K562 (cell line): Measurements from ENCODE around the gene NQO2. TPM values are rescaled to one million over a fixed set of nuclear protein-coding genes. Genes with fewer than 3 reads are reported as not detected.

Experiments
- ATF3 ChIP-seq, 2 experiments: fragments of 450-650 bp in 1 of 2; sonication (generic) in 1 of 2; formaldehyde crosslinking in 1 of 2; IDR thresholded peaks in 1 of 2; conservative IDR thresholded peaks in 1 of 2; 2 replicates each; pipeline versions ENCODE4 v1.6.1 to v1.8.1; 2016 to 2023; ENCODE audit warnings: mild to moderate bottlenecking in 2 of 2, moderate library complexity in 2 of 2, inconsistent platforms in 1 of 2, missing genetic modification reagents in 1 of 2
- ATF7 ChIP-seq: fragments of 450-650 bp; IDR thresholded peaks from 2 replicates; pipeline ENCODE4 v1.7.1; 2014; ENCODE audit warnings: mild to moderate bottlenecking, moderate library complexity
- CBX3 ChIP-seq, 2 experiments: IDR thresholded peaks; 1 replicate in 1 of 2; 2 replicates in 1 of 2; pipeline ENCODE4 v1.6.1; 2012; ENCODE audit warnings: inconsistent platforms in 2 of 2, low read length in 2 of 2, borderline replicate concordance in 1 of 2, control low read depth in 1 of 2
- CC2D1A ChIP-seq: fragments of 450-650 bp; IDR thresholded peaks from 2 replicates; pipeline ENCODE4 v1.6.1; 2017; ENCODE audit warnings: mild to moderate bottlenecking
- CCAR2 ChIP-seq: fragments of 200-400 bp; formaldehyde crosslinking; IDR thresholded peaks from 2 replicates; pipeline ENCODE4 v1.6.1; 2017; ENCODE audit warnings: mild to moderate bottlenecking, low read depth, low read length
- DPF2 ChIP-seq: fragments of 450-650 bp; IDR thresholded peaks from 2 replicates; pipeline ENCODE4 v1.6.1; 2016
- E2F4 ChIP-seq: sonication (generic); formaldehyde crosslinking; IDR thresholded peaks from 2 replicates; pipeline ENCODE4 v1.8.0; 2022; ENCODE audit warnings: mild to moderate bottlenecking, low read depth, missing genetic modification reagents
- HNRNPLL ChIP-seq: fragments of 200-400 bp; formaldehyde crosslinking; IDR thresholded peaks from 2 replicates; pipeline ENCODE4 v1.6.1; 2017; ENCODE audit warnings: low read length, low read depth, mild to moderate bottlenecking; ENCODE audit not compliant: poor library complexity, severe bottlenecking
- MTA3 ChIP-seq: fragments of 450-650 bp; formaldehyde crosslinking; IDR thresholded peaks from 2 replicates; pipeline ENCODE4 v1.6.1; 2017; ENCODE audit warnings: mild to moderate bottlenecking, borderline replicate concordance
- RBM15 ChIP-seq: fragments of 200-400 bp; formaldehyde crosslinking; IDR thresholded peaks from 2 replicates; pipeline ENCODE4 v1.6.1; 2018; ENCODE audit warnings: mild to moderate bottlenecking, low read length, moderate library complexity; ENCODE audit not compliant: insufficient read depth
- SRSF1 ChIP-seq: fragments of 200-400 bp; formaldehyde crosslinking; IDR thresholded peaks from 2 replicates; pipeline ENCODE4 v1.6.1; 2017; ENCODE audit warnings: mild to moderate bottlenecking, low read depth, low read length, moderate library complexity
- TAF9B ChIP-seq: fragments of 450-650 bp; IDR thresholded peaks from 2 replicates; pipeline ENCODE4 v1.6.1; 2018; ENCODE audit warnings: mild to moderate bottlenecking; ENCODE audit not compliant: partially characterized antibody
- ZBTB8A ChIP-seq: fragments of 450-650 bp; IDR thresholded peaks from 2 replicates; pipeline ENCODE4 v1.6.1; 2018; ENCODE audit warnings: mild to moderate bottlenecking, moderate library complexity; ENCODE audit not compliant: partially characterized antibody
- ZNF696 ChIP-seq: fragments of 250-450 bp; sonication (Bioruptor Pico); conservative IDR thresholded peaks from 2 replicates; pipeline ENCODE4 v1.4.0; 2020; ENCODE audit warnings: mild to moderate bottlenecking, moderate library complexity
- ZZZ3 ChIP-seq: fragments of 450-650 bp; IDR thresholded peaks from 2 replicates; pipeline ENCODE4 v1.6.1; 2016; ENCODE audit warnings: antibody characterized with exemption, mild to moderate bottlenecking, moderate library complexity
- polyA plus RNA-seq, 8 experiments: library from polyadenylated mRNA; depleted of rRNA in 4 of 8; stranded (reverse) in 5 of 8; unstranded in 3 of 8; fragments of >200 nt; fragmentation: Nextera tagmentation in 2 of 8; fragmentation: Illumina TruSeq in 1 of 8; extraction: Ambion mirVana in 2 of 8; extraction: Trizol in 1 of 8; gene quantifications; 2 replicates each; pipeline versions ENCODE4 v1.2.1 to v1.2.3, GENCODE V29; 2011 to 2014; ENCODE audit warnings: inconsistent platforms in 1 of 8, missing spikeins in 1 of 8
- total RNA-seq, 7 experiments: library from RNA; depleted of rRNA in 6 of 7; stranded (reverse); fragments of >200 nt in 6 of 7; fragmentation: Illumina TruSeq in 2 of 7; extraction: Trizol in 2 of 7; gene quantifications; 2 replicates each; pipeline versions ENCODE4 v1.2.1 to v1.2.3, GENCODE V29; 2011 to 2021; ENCODE audit warnings: low replicate concordance in 1 of 7
- TF ChIP-seq, protein P1 (sequence below): IDR thresholded peaks from 3 replicates; pipeline ENCODE4 v1.6.1; 2011; ENCODE audit warnings: borderline replicate concordance, mild to moderate bottlenecking, moderate library complexity; ENCODE audit not compliant: insufficient read length; ENCODE audit errors: extremely low read depth

Gene NQO2
- total and polyA plus RNA-seq, 9 of the 15 experiments (the other 6 are each of a cell fraction or from before 2014, with no cell fraction given) = 54.6 to 214 (median 116) TPM

DNA sequence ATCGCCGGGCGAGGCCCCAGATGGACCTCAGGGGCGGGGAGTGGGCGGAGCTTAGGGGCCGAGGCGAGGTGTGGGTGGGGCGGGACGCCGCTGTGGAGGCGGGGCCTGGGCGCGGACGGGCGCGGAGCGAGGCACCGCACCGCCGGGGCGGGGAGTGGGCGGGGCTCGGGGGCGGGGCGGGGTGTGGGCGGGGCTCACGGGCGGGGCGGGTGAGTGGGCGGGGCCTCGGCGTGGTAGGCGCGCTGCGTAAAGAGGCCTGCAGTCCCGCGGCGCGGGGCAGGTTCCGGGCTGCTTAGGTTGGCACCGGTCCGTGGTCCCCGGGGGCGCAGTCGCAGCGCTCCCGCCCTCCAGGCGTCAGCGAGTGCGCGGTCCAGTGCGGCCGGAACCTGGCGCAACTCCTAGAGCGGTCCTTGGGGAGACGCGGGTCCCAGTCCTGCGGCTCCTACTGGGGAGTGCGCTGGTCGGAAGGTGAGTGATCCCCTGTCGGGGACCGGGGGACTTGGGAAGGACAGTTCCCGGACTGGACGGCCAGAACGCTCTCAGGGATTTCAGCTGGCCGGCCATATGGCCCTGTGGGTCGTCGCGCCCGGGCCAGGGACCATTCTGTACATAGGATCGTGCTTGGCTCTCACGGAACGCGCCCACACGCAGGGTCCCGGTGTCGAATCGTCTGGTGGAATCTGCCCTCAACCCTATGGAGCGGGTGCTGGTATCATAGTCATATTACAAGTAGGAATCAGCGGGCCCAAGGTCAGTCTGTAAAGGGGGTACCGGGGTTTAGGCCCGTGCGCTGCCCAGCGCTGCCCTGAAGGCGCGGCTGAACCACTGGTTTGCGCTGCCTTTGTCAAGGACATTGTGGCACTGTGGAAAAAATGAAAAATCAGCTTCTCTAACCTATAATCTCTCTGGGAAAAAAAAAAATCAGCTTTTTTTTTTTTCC is at the start of gene NQO2 (continued):
- TF ChIP-seq ATF3 (IDR thresholded peaks at IDR 0.05) (no peak), ATF3 (CRISPR knock-in tag; conservative IDR thresholded peaks at IDR 0.05) (0 out of 2 replicates have a peak, but pooled peaks have one; percentile 30), CC2D1A (no peak), HNRNPLL (peak; percentile 50), RBM15 (no peak), ZZZ3 (no peak), DPF2 (no peak), ZBTB8A (no peak), CBX3 (IDR thresholded peaks at IDR 0.05; ENCODE audit: borderline replicate concordance in 1 of 2, low read length in 2 of 2) (no peak), E2F4 (CRISPR knock-in tag) (no peak), ZNF696 (CRISPR knock-in tag) (no peak), CCAR2 (no peak), MTA3 (peak; percentile 74; the same call in 1 of the 2 replicates), TAF9B (no peak), ATF7 (peak; percentile 23; the same call in 1 of the 2 replicates), SRSF1 (no peak)
- TF ChIP-seq, protein P1, sequence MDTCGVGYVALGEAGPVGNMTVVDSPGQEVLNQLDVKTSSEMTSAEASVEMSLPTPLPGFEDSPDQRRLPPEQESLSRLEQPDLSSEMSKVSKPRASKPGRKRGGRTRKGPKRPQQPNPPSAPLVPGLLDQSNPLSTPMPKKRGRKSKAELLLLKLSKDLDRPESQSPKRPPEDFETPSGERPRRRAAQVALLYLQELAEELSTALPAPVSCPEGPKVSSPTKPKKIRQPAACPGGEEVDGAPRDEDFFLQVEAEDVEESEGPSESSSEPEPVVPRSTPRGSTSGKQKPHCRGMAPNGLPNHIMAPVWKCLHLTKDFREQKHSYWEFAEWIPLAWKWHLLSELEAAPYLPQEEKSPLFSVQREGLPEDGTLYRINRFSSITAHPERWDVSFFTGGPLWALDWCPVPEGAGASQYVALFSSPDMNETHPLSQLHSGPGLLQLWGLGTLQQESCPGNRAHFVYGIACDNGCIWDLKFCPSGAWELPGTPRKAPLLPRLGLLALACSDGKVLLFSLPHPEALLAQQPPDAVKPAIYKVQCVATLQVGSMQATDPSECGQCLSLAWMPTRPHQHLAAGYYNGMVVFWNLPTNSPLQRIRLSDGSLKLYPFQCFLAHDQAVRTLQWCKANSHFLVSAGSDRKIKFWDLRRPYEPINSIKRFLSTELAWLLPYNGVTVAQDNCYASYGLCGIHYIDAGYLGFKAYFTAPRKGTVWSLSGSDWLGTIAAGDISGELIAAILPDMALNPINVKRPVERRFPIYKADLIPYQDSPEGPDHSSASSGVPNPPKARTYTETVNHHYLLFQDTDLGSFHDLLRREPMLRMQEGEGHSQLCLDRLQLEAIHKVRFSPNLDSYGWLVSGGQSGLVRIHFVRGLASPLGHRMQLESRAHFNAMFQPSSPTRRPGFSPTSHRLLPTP = no peak
